GM19193 (cell line): ENCODE results near the gene KANTR.

Experiments
- POLR2A ChIP-seq: IDR thresholded peaks from 4 replicates; pipeline ENCODE4 v1.6.1; 2011; ENCODE audit not compliant: insufficient read depth, insufficient read length; ENCODE audit errors: extremely low read depth

KANTR gene

DNA sequence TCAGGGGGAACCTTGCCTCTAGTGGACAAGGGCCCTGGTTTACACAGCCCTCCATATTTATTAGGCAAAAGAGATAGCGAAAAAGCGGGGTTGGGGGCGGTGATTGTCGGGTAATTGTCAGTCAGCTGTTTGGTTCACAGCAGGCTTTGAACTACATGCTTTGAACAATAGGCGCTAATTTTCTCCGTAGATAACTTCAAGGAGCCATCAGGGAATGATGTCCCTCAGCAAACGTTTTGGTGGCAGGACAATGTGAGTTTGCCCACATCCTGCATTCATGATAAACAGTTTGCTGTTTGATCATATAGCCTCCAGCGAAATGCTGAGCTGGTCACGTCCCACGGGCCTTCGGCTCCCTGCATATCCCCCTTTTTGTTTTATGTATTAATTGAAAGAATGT, 65.2 kb downstream of the KANTR start:
- no peak for TF ChIP-seq POLR2A

GRCh38 chrX:53160297-53160983, 66.5 kb downstream of the KANTR start:
- TF ChIP-seq POLR2A: no peak

DNA sequence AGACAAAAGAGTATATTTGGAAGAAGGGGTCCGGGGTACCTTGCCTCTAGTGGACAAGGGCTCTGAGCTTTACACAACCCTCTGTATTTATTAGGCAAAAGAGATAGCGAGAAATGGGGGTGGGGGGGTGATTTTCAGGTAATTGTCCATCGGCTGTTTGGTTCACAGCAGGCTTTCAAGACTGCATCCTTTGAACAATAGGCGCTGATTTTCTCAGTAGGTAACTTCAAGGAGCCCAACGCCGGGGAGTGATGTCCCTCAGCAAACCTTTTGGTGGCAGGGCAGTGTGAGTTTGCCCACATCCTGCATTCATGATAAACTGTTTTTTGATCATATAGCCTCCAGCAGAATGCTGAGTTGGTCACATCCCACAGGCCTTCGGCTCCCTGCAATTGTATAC, 69.5 kb downstream of the KANTR start:
- TF ChIP-seq POLR2A: no peak

- no peak for TF ChIP-seq POLR2A
These were observed 72.2 kb downstream of the KANTR start for GRCh38 chrX:53166103-53166502.

DNA sequence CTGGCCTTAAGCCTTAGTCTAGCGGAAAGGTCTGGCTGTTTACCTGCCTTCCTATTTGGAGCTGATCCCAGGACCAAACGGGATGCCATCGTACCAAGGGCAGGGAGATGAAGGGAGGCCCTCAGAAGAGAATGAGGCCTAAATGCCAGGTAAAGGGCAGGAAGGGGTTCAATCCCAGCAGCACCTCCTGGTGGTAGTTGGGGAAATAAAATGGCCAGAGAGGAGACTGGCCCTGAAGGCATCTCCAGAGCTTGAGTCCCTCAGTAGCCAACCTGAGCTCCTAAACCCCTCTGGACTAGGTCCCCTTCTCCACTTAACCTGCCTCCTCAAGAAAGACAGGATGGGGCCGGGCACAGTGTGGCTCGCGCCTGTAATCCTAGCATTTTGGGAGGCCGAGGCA, 77.4 kb downstream of the KANTR start:
- TF ChIP-seq POLR2A: no peak
